NT2/D1 (cell line): ENCODE data around the gene GAA.

Experiments
- SUZ12 ChIP-seq: IDR thresholded peaks from 2 replicates; pipeline ENCODE4 v1.6.1; 2011; ENCODE audit not compliant: insufficient read length, insufficient read depth; ENCODE audit errors: extremely low read depth
- YY1 ChIP-seq: IDR thresholded peaks from 2 replicates; pipeline ENCODE4 v1.6.1; 2011; ENCODE audit not compliant: insufficient read length, insufficient read depth
- ZNF274 ChIP-seq: IDR thresholded peaks from 2 replicates; pipeline ENCODE4 v1.6.1; 2011; ENCODE audit warnings: mild to moderate bottlenecking, low read depth, low read length

DNA sequence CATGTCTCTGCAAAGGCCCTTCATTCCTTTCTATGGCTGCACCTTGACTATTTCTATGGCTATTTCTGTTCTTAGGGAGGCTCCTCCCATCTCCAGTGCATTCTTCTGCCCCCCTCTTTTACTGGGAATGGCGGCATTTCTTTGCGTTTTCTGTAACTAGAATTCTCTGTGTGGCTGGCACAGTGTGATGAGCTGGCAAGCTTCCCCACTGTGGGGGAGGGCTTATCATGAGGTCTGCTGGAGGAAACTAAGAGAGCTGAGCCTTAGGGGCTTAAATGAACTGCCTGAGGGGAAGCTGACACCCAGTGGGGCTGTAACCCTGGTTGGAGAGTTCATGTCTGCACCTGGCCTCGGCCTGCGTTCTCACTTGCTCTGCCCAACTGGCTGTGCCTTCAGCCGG lies 67.0 kb downstream of the GAA start:
- TF ChIP-seq SUZ12 (no peak), YY1 (no peak), ZNF274 (no peak)
